GM23338 (cell line): Measurements from ENCODE around the gene COMTD1.

Experiments used
- EZH2 ChIP-seq: fragments of 200-600 bp; sonication (generic); IDR thresholded peaks from one replicate; pipeline ENCODE4 v1.8.0; 2017; ENCODE audit warnings: antibody characterized with exemption, mild to moderate bottlenecking, low read depth; ENCODE audit not compliant: unreplicated experiment
- EZH2phosphoT487 ChIP-seq: fragments of 200-600 bp; sonication (generic); IDR thresholded peaks from one replicate; pipeline ENCODE4 v1.8.1; 2018; ENCODE audit warnings: antibody characterized with exemption; ENCODE audit not compliant: unreplicated experiment
- JUNB ChIP-seq: IDR thresholded peaks from one replicate; pipeline ENCODE4 v1.6.1; 2016; ENCODE audit warnings: antibody characterized with exemption; ENCODE audit not compliant: unreplicated experiment
- NANOG ChIP-seq: IDR thresholded peaks from 2 replicates; pipeline ENCODE4 v1.6.1; 2016; ENCODE audit warnings: antibody characterized with exemption, borderline replicate concordance
- POLR2AphosphoS5 ChIP-seq: IDR thresholded peaks from 2 replicates; pipeline ENCODE4 v1.6.1; 2016; ENCODE audit warnings: antibody characterized with exemption, low read depth
- STAT1 ChIP-seq: IDR thresholded peaks from one replicate; pipeline ENCODE4 v1.6.1; 2016; ENCODE audit warnings: antibody characterized with exemption; ENCODE audit not compliant: unreplicated experiment
- TF ChIP-seq, protein P1 (sequence below), 2 experiments: fragments of 200-600 bp in 1 of 2; sonication (generic) in 1 of 2; conservative IDR thresholded peaks; 2 replicates each; pipeline versions ENCODE4 v1.5.1 to v1.6.1; 2016 to 2017; ENCODE audit warnings: antibody characterized with exemption in 2 of 2, low read depth in 2 of 2, mild to moderate bottlenecking in 2 of 2, moderate library complexity in 1 of 2
- TF ChIP-seq, protein P2 (sequence below): IDR thresholded peaks from one replicate; pipeline ENCODE4 v1.6.1; 2018; ENCODE audit warnings: antibody characterized with exemption; ENCODE audit not compliant: unreplicated experiment
- TF ChIP-seq, protein P3 (sequence below): IDR thresholded peaks from 2 replicates; pipeline ENCODE4 v1.6.1; 2016; ENCODE audit warnings: antibody characterized with exemption

GRCh38 chr10:75240329-75241076, 4.7 kb upstream of the COMTD1 start:
- TF ChIP-seq EZH2 (no peak), POLR2AphosphoS5 (no peak), JUNB (no peak), STAT1 (no peak), EZH2phosphoT487 (no peak), NANOG (no peak)
- TF ChIP-seq, protein P1, sequence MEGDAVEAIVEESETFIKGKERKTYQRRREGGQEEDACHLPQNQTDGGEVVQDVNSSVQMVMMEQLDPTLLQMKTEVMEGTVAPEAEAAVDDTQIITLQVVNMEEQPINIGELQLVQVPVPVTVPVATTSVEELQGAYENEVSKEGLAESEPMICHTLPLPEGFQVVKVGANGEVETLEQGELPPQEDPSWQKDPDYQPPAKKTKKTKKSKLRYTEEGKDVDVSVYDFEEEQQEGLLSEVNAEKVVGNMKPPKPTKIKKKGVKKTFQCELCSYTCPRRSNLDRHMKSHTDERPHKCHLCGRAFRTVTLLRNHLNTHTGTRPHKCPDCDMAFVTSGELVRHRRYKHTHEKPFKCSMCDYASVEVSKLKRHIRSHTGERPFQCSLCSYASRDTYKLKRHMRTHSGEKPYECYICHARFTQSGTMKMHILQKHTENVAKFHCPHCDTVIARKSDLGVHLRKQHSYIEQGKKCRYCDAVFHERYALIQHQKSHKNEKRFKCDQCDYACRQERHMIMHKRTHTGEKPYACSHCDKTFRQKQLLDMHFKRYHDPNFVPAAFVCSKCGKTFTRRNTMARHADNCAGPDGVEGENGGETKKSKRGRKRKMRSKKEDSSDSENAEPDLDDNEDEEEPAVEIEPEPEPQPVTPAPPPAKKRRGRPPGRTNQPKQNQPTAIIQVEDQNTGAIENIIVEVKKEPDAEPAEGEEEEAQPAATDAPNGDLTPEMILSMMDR (conservative IDR thresholded peaks at IDR 0.05; ENCODE audit: low read depth in 2 of 2): peak in 1 of 2 experiments; percentile 11; a peak in 2 of 4 replicates
- TF ChIP-seq, protein P2, sequence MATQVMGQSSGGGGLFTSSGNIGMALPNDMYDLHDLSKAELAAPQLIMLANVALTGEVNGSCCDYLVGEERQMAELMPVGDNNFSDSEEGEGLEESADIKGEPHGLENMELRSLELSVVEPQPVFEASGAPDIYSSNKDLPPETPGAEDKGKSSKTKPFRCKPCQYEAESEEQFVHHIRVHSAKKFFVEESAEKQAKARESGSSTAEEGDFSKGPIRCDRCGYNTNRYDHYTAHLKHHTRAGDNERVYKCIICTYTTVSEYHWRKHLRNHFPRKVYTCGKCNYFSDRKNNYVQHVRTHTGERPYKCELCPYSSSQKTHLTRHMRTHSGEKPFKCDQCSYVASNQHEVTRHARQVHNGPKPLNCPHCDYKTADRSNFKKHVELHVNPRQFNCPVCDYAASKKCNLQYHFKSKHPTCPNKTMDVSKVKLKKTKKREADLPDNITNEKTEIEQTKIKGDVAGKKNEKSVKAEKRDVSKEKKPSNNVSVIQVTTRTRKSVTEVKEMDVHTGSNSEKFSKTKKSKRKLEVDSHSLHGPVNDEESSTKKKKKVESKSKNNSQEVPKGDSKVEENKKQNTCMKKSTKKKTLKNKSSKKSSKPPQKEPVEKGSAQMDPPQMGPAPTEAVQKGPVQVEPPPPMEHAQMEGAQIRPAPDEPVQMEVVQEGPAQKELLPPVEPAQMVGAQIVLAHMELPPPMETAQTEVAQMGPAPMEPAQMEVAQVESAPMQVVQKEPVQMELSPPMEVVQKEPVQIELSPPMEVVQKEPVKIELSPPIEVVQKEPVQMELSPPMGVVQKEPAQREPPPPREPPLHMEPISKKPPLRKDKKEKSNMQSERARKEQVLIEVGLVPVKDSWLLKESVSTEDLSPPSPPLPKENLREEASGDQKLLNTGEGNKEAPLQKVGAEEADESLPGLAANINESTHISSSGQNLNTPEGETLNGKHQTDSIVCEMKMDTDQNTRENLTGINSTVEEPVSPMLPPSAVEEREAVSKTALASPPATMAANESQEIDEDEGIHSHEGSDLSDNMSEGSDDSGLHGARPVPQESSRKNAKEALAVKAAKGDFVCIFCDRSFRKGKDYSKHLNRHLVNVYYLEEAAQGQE: no peak
- TF ChIP-seq, protein P3, sequence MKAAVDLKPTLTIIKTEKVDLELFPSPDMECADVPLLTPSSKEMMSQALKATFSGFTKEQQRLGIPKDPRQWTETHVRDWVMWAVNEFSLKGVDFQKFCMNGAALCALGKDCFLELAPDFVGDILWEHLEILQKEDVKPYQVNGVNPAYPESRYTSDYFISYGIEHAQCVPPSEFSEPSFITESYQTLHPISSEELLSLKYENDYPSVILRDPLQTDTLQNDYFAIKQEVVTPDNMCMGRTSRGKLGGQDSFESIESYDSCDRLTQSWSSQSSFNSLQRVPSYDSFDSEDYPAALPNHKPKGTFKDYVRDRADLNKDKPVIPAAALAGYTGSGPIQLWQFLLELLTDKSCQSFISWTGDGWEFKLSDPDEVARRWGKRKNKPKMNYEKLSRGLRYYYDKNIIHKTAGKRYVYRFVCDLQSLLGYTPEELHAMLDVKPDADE: no peak
